HepG2 (cell line): ENCODE measurements around the gene SNAI3. TPM values are rescaled to one million over a fixed set of nuclear protein-coding genes. Genes with fewer than 3 reads are reported as not detected.

ENCODE experiments used
- ATAC-seq: fragments of 200-7000 bp; cut with Tn5 transposase; 3 replicates; pipeline ENCODE4 v1.9.1; 2020; ENCODE audit warnings: mild to moderate bottlenecking, moderate library complexity
- BruUV-seq: library from RNA; stranded (reverse); fragments of 400-500 nt; replicated peaks from 2 replicates; lab custom pipeline; 2021; lab: Mats Ljungman, UMichigan
- CTCF ChIA-PET: fragments of 300-600 bp; formaldehyde crosslinking; extraction: SDS; loops from one replicate; lab custom pipeline; 2021; ENCODE audit warnings: low total read pairs, inconsistent platforms, low intra/inter-chr PET ratio; lab: Yijun Ruan, JAX
- POLR2A ChIA-PET: fragments of 350-600 bp; sonication (Branson Sonifier 250); formaldehyde crosslinking; loops from one replicate; lab custom pipeline; 2020; ENCODE audit warnings: antibody characterized with exemption, inconsistent platforms; lab: Yijun Ruan, JAX
- DNase-seq: peaks from one replicate; pipeline ENCODE4 v3.0.0-alpha.2; 2015; ENCODE audit warnings: low spot score
- FAIRE-seq: peaks from 3 replicates; lab custom pipeline; 2011; peaks lifted over from hg19 to GRCh38; lab: Jason Lieb, UNC
- H2AFZ ChIP-seq: one replicate; pipeline ENCODE4 v1.6.1; 2011; ENCODE audit warnings: low read length, inconsistent platforms
- H3K27ac ChIP-seq: fragments of 300-600 bp; 3 replicates; pipeline ENCODE4 v1.8.0; 2011; ENCODE audit warnings: mixed run types, mild to moderate bottlenecking, mixed read lengths, low read length, inconsistent platforms; ENCODE audit not compliant: insufficient read depth; ENCODE audit errors: extremely low read length
- H3K27me3 ChIP-seq, 2 experiments: fragments of 200-600 bp in 1 of 2; 2 replicates in 1 of 2; 3 replicates in 1 of 2; pipeline versions ENCODE4 v1.6.0 to v1.8.0; 2011; ENCODE audit warnings: low read length in 2 of 2, mild to moderate bottlenecking in 2 of 2, moderate library complexity in 2 of 2, inconsistent platforms in 1 of 2; ENCODE audit not compliant: insufficient read depth in 2 of 2, control insufficient read depth in 1 of 2
- H3K36me3 ChIP-seq, 2 experiments: fragments of 200-600 bp in 1 of 2; replicated peaks in 1 of 2; 2 replicates in 1 of 2; 3 replicates in 1 of 2; pipeline versions ENCODE4 v1.5.1 to v1.8.0; 2011; ENCODE audit warnings: low read length in 2 of 2, inconsistent platforms in 1 of 2; ENCODE audit not compliant: insufficient read depth in 2 of 2, control insufficient read depth in 1 of 2
- H3K4me1 ChIP-seq: 2 replicates; pipeline ENCODE4 v1.5.1; 2012; ENCODE audit warnings: low read length, inconsistent platforms; ENCODE audit not compliant: insufficient read depth
- H3K4me2 ChIP-seq: 2 replicates; pipeline ENCODE4 v1.6.0; 2011; ENCODE audit warnings: low read depth, low read length, inconsistent platforms
- H3K4me3 ChIP-seq, 3 experiments: fragments of 200-600 bp in 1 of 3; sonication (generic), shearing (Covaris generic) in 1 of 3; replicated peaks in 1 of 3; 2 replicates each; pipeline ENCODE4 v1.5.1; 2011 to 2016; ENCODE audit warnings: low read length in 3 of 3, inconsistent platforms in 2 of 3, low read depth in 2 of 3, mild to moderate bottlenecking in 2 of 3, control low read depth in 1 of 3, mixed read lengths in 1 of 3; ENCODE audit not compliant: insufficient read depth in 1 of 3
- H3K79me2 ChIP-seq: one replicate; pipeline ENCODE4 v1.6.1; 2011; ENCODE audit warnings: low read length, inconsistent platforms; ENCODE audit not compliant: insufficient read depth
- H3K9ac ChIP-seq: 2 replicates; pipeline ENCODE4 v1.6.0; 2011; ENCODE audit warnings: mild to moderate bottlenecking, low read depth, low read length, inconsistent platforms; ENCODE audit not compliant: insufficient read depth
- H3K9me3 ChIP-seq: 2 replicates; pipeline ENCODE4 v1.5.1; 2012; ENCODE audit warnings: mild to moderate bottlenecking, low read length
- H4K20me1 ChIP-seq: 2 replicates; pipeline ENCODE4 v1.6.0; 2011; ENCODE audit warnings: inconsistent platforms, mild to moderate bottlenecking, low read length, moderate library complexity; ENCODE audit not compliant: insufficient read depth
- AGO2 ChIP-seq: fragments of 200-400 bp; formaldehyde crosslinking; optimal IDR thresholded peaks from 2 replicates; pipeline ENCODE3; 2017; ENCODE audit warnings: mild to moderate bottlenecking, low read depth, low read length, moderate library complexity
- AKAP8 ChIP-seq: sonication (generic); formaldehyde crosslinking; IDR thresholded peaks from 2 replicates; pipeline ENCODE4 v1.5.1; 2020; ENCODE audit warnings: mild to moderate bottlenecking, missing genetic modification reagents
- FOXA3 ChIP-seq: IDR thresholded peaks from 2 replicates; pipeline ENCODE4 v1.6.1; 2016; ENCODE audit warnings: missing genetic modification reagents, missing compliant biosample characterization
- FOXJ3 ChIP-seq: sonication (generic); formaldehyde crosslinking; IDR thresholded peaks from 2 replicates; pipeline ENCODE4 v1.4.0; 2020; ENCODE audit warnings: missing genetic modification reagents, mild to moderate bottlenecking, borderline replicate concordance
- FUBP1 ChIP-seq: sonication (generic); formaldehyde crosslinking; IDR thresholded peaks from 2 replicates; pipeline ENCODE4 v1.5.1; 2020; ENCODE audit warnings: missing genetic modification reagents, mild to moderate bottlenecking, borderline replicate concordance
- MLXIP ChIP-seq: sonication (generic); formaldehyde crosslinking; IDR thresholded peaks from 2 replicates; pipeline ENCODE4 v1.9.0; 2021; ENCODE audit warnings: missing genetic modification reagents, borderline replicate concordance
- NAIF1 ChIP-seq: sonication (generic); formaldehyde crosslinking; IDR thresholded peaks from 2 replicates; pipeline ENCODE4 v1.5.0; 2020; ENCODE audit warnings: mild to moderate bottlenecking, missing genetic modification reagents, borderline replicate concordance
- SNAI1 ChIP-seq: sonication (generic); formaldehyde crosslinking; IDR thresholded peaks from 2 replicates; pipeline ENCODE4 v1.5.0; 2020; ENCODE audit warnings: mild to moderate bottlenecking, missing genetic modification reagents, borderline replicate concordance
- TSC22D2 ChIP-seq: sonication (generic); formaldehyde crosslinking; IDR thresholded peaks from 2 replicates; pipeline ENCODE4 v1.5.1; 2020; ENCODE audit warnings: missing genetic modification reagents, mild to moderate bottlenecking, borderline replicate concordance
- ZBTB3 ChIP-seq: sonication (generic); formaldehyde crosslinking; IDR thresholded peaks from 2 replicates; pipeline ENCODE4 v1.4.0; 2020; ENCODE audit warnings: low read depth, mild to moderate bottlenecking, moderate library complexity, missing genetic modification reagents, borderline replicate concordance
- ZNF557 ChIP-seq: sonication (generic); formaldehyde crosslinking; IDR thresholded peaks from 2 replicates; pipeline ENCODE4 v1.4.0; 2020; ENCODE audit warnings: missing genetic modification reagents
- WGBS: methylation state at CpG from one replicate; pipeline ENCODE4 v1.1.6; 2017; ENCODE audit warnings: low lambda C conversion rate; 5-methylcytosine and 5-hydroxymethylcytosine counted together
- in situ Hi-C: cut with HindIII; loops from 2 replicates; pipeline ENCODE4 v1.10.0; 2017; ENCODE audit warnings: low pct_unique_long_range_greater_than_20kb; ENCODE audit not compliant: extremely low pct_ligation_motif_present
- intact Hi-C: fragments of 100-400 bp; cut with micrococcal nuclease; formaldehyde crosslinking; loops from one replicate; pipeline ENCODE4 v1.10.0; 2022; ENCODE audit not compliant: unreplicated experiment
- polyA plus RNA-seq, 8 experiments: library from polyadenylated mRNA; depleted of rRNA in 3 of 8; stranded (reverse) in 7 of 8; unstranded in 1 of 8; fragments of >200 nt; fragmentation: Illumina TruSeq in 4 of 8; extraction: Trizol in 4 of 8; gene quantifications; 2 replicates each; pipeline versions ENCODE4 v1.2.1 to v1.2.3, GENCODE V29; 2011 to 2016; ENCODE audit warnings: low read depth in 4 of 8, missing spikeins in 1 of 8, mixed read lengths in 1 of 8; ENCODE audit not compliant: insufficient read depth in 1 of 8
- total RNA-seq, 5 experiments: library from RNA; depleted of rRNA; stranded (reverse); fragments of >200 nt; fragmentation: Illumina TruSeq; extraction: Trizol; gene quantifications; 2 replicates each; pipeline ENCODE4 v1.2.3, GENCODE V29; 2016; ENCODE audit warnings: low read depth in 1 of 5
- TF ChIP-seq, protein P1 (sequence below): sonication (generic); formaldehyde crosslinking; IDR thresholded peaks from 2 replicates; pipeline ENCODE4 v1.5.1; 2020; ENCODE audit warnings: missing genetic modification reagents, mild to moderate bottlenecking, borderline replicate concordance

SNAI3 gene
- total and polyA plus RNA-seq, 2 of the 13 experiments (the other 11 are each of a cell fraction or from before 2014, with no cell fraction given) = 0.09 to 0.18 TPM

- WGBS = 94% methylated on average over 38 of the region's 42 CpGs
- in situ Hi-C loops (no loop called here), intact Hi-C loops (no loop called here)
- ChIA-PET CTCF (no interaction called here), POLR2A (interaction anchor here (0.6 to 1.0 kb wide), 2 partner anchors 9 to 28 kb away, joined by 3 to 4 read pairs; no protein-coding TSS in a partner anchor)
- H3K27ac ChIP-seq = no peak overlapping the region
- H3K4me2 ChIP-seq = no peak overlapping the region
- H3K27me3 ChIP-seq = no peaks in the 10 kb centered on the region
- H3K4me3 ChIP-seq = no peak overlapping the region
- H3K79me2 ChIP-seq = peaks cover 4% of the 10 kb centered on the region
- BruUV-seq = no TSS peak
- DNase-seq = no peak
- no peaks in the 10 kb centered on the region for H4K20me1 ChIP-seq
- no peak for ATAC-seq
- peaks cover 19% of the 10 kb centered on the region for H3K4me1 ChIP-seq
- H3K9ac ChIP-seq = no peak overlapping the region
- no peak for FAIRE-seq
- no peak overlapping the region for H2AFZ ChIP-seq
- H3K36me3 ChIP-seq = peaks cover 38 to 58% of the 10 kb centered on the region in 2 experiments; a peak in 4 of 5 replicates
- no peaks in the 10 kb centered on the region for H3K9me3 ChIP-seq
- no peak for TF ChIP-seq TSC22D2 (CRISPR knock-in tag)
- TF ChIP-seq AGO2 = peak; percentile 16
- no peak for TF ChIP-seq FOXA3 (CRISPR knock-in tag)
- no peak for TF ChIP-seq MLXIP
- TF ChIP-seq FOXJ3 = no peak
- TF ChIP-seq NAIF1 = no peak
- TF ChIP-seq ZBTB3 = no peak
- TF ChIP-seq SNAI1 = no peak
- no peak for TF ChIP-seq AKAP8 (CRISPR knock-in tag)
- no peak for TF ChIP-seq FUBP1 (CRISPR knock-in tag)
- no peak for TF ChIP-seq ZNF557 (CRISPR knock-in tag)
- TF ChIP-seq, protein P1, sequence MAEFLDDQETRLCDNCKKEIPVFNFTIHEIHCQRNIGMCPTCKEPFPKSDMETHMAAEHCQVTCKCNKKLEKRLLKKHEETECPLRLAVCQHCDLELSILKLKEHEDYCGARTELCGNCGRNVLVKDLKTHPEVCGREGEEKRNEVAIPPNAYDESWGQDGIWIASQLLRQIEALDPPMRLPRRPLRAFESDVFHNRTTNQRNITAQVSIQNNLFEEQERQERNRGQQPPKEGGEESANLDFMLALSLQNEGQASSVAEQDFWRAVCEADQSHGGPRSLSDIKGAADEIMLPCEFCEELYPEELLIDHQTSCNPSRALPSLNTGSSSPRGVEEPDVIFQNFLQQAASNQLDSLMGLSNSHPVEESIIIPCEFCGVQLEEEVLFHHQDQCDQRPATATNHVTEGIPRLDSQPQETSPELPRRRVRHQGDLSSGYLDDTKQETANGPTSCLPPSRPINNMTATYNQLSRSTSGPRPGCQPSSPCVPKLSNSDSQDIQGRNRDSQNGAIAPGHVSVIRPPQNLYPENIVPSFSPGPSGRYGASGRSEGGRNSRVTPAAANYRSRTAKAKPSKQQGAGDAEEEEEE (CRISPR knock-in tag) = no peak
Observed at GRCh38 chr16:88714420-88715302, 28.4 kb upstream of the SNAI3 start.
